ENCODE measurements around the gene ZMIZ1. TPM values are rescaled to one million over a fixed set of nuclear protein-coding genes. Genes with fewer than 3 reads are reported as not detected.
A peak's percentile ranks its signal among the peaks of the same experiment; 100 is the strongest.

Gene ZMIZ1
- total RNA-seq, 4 donors from 2014 or later: 71.9 to 104 (median 79.5) TPM

DNA sequence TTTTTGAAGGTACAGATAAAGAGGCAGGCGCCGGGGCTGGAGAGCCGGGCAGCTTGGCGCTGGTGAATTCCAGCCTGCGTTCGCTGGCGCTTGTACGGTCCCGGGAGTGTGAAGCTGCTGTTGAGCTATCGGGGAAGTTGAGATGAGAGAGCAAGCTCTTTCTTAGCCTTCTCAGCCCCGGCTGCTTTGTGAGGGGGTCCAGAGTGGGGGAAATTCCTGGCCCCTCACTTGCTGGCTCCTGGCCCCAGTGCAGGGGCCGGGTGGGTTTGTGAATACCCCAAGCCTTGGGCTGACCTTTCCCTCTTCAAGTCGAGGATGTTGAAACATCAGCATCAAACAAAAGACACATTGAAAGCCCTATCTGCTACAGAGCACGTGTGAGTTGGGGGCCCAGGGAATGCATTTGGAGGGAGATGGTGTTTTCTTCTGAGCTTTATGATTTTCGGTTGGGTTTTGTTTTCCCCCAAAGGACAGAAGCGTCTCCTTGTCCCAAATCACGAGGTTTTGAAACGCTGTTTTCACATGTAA is 2.7 kb downstream of the ZMIZ1 start:
- Histone ChIP-seq H3K9me3 (no peaks in the 10 kb centered on the region), H3K27ac (peak overlapping the region; percentile 98), H3K27me3 (no peaks in the 10 kb centered on the region), H3K36me3 (no peaks in the 10 kb centered on the region), H3K4me3 (peak overlapping the region; percentile 74), H3K4me1 (peaks cover 70% of the 10 kb centered on the region)
- 4% methylated on average over 18 of the region's 18 CpGs for WGBS
- TF ChIP-seq POLR2A (IDR thresholded peaks at IDR 0.05) (no peak), EP300 (IDR thresholded peaks at IDR 0.05) (no peak), POLR2AphosphoS5 (IDR thresholded peaks at IDR 0.05) (no peak)
- TF ChIP-seq, protein P1, sequence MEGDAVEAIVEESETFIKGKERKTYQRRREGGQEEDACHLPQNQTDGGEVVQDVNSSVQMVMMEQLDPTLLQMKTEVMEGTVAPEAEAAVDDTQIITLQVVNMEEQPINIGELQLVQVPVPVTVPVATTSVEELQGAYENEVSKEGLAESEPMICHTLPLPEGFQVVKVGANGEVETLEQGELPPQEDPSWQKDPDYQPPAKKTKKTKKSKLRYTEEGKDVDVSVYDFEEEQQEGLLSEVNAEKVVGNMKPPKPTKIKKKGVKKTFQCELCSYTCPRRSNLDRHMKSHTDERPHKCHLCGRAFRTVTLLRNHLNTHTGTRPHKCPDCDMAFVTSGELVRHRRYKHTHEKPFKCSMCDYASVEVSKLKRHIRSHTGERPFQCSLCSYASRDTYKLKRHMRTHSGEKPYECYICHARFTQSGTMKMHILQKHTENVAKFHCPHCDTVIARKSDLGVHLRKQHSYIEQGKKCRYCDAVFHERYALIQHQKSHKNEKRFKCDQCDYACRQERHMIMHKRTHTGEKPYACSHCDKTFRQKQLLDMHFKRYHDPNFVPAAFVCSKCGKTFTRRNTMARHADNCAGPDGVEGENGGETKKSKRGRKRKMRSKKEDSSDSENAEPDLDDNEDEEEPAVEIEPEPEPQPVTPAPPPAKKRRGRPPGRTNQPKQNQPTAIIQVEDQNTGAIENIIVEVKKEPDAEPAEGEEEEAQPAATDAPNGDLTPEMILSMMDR (IDR thresholded peaks at IDR 0.05): no peak
- no peak for DNase-seq (ENCODE audit: low spot score in 2 of 2)

DNA sequence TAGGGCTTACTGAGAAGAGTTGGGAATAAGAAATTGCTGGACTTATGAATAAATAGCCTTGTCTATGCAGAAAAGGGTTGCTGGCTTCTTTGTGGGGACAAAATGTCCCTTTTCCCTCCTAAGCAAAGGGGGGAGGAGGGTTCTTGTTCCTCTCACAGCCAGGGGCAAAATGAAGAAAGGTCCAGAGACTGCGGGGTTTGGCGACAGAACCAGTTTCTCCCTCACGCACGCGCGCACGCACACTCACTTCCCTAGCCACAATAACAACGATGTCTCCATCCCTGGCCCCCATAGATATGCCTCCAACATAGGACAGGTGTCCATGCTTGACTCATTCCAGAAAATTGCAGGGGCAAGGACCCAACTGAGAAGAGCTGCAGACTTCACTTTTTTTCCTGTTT is 3.3 kb downstream of the ZMIZ1 start:
- Histone ChIP-seq H3K9me3 (no peaks in the 10 kb centered on the region), H3K27ac (peak overlapping the region; percentile 98), H3K4me3 (peak overlapping the region; percentile 74), H3K36me3 (no peaks in the 10 kb centered on the region), H3K27me3 (no peaks in the 10 kb centered on the region), H3K4me1 (peaks cover 70% of the 10 kb centered on the region)
- 50% methylated on average over 8 of the region's 8 CpGs for WGBS
- TF ChIP-seq EP300 (IDR thresholded peaks at IDR 0.05) (peak; percentile 11), POLR2A (IDR thresholded peaks at IDR 0.05) (no peak), POLR2AphosphoS5 (IDR thresholded peaks at IDR 0.05) (no peak)
- TF ChIP-seq, protein P1 (IDR thresholded peaks at IDR 0.05): no peak
- no peak for DNase-seq (ENCODE audit: low spot score in 2 of 2)

DNA sequence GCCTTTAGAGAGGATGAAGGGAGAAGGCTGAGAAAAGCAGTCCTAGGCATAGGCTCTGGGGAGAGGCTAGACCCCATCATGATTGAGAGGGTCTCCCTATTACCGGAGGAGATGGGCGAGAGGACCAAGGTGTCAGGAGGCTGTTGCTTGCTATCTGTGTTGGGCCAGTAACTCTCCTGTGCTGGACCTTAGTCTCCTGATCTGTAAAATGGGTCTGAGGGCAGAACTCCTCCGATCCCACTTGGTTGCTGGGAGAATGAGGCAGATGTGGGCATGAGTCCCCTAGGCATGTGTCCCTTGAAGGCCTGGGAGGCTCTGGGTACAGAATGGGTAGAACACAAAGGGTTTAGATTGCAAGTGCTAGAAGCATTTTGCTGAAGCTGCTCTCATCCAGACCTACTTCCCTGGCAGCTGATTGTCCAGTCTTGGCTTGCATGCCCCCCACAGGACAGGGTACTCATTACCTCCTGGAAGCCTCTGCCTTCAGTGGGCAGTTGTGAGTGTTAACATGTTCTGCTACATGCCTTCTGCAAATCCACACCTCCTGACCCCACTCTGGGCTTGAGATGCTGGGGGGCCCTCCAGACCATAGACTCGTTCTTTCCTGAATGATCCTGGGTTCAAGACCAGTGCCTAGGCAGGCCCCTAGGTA is 4.4 kb downstream of the ZMIZ1 start:
- H3K4me1 ChIP-seq: peaks cover 71% of the 10 kb centered on the region
- no peaks in the 10 kb centered on the region for H3K9me3 ChIP-seq
- H3K27me3 ChIP-seq: no peaks in the 10 kb centered on the region
- TF ChIP-seq, protein P1 (IDR thresholded peaks at IDR 0.05): no peak
- TF ChIP-seq EP300 (IDR thresholded peaks at IDR 0.05): no peak
- TF ChIP-seq POLR2AphosphoS5 (IDR thresholded peaks at IDR 0.05): no peak
- no peak for TF ChIP-seq POLR2A (IDR thresholded peaks at IDR 0.05)
- WGBS: 100% methylated on average over 3 of the region's 4 CpGs
- no peaks in the 10 kb centered on the region for H3K36me3 ChIP-seq
- DNase-seq (ENCODE audit: low spot score in 2 of 2): no peak
- H3K4me3 ChIP-seq: peak overlapping the region; percentile 74
- peak overlapping the region; percentile 98 for H3K27ac ChIP-seq

DNA sequence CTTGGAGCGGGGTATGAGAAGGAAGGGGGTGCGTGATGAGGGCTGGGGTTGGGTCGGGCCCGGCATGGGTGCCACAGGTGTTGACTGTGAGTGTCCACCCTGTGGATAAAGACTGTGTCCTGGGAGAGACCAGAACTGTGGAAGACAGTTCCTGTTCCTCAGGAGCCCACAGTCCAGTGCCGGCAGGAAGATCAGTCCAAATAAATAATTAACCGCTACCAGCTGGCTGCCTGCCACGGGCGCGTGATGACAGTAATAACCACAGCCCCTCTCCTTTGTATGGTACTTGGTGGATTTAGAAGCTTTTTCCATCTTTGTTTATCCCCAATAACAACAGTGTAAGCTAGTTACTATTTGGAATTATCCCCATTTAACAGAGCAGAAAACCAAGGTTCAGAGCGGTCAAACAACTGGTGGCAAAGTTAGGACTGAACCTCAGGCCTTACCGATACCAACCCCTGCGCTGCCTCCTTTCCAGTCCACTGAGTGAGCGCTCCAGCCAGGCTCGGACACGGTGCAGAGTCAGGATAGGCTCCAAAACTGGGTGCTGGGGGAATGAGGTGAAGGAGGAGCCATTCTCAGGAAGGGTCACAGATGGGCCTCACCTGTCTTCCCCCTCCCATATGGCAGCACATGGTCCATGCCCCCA is 5.1 kb downstream of the ZMIZ1 start:
- DNase-seq (ENCODE audit: low spot score in 2 of 2): no peak
- Histone ChIP-seq H3K27me3 (no peaks in the 10 kb centered on the region), H3K36me3 (no peaks in the 10 kb centered on the region), H3K27ac (peak overlapping the region; percentile 98), H3K9me3 (no peaks in the 10 kb centered on the region), H3K4me1 (peaks cover 76% of the 10 kb centered on the region), H3K4me3 (peak overlapping the region; percentile 21)
- 52% methylated on average over 15 of the region's 15 CpGs for WGBS
- TF ChIP-seq POLR2A (IDR thresholded peaks at IDR 0.05): no peak
- TF ChIP-seq EP300 (IDR thresholded peaks at IDR 0.05): no peak
- no peak for TF ChIP-seq POLR2AphosphoS5 (IDR thresholded peaks at IDR 0.05)
- TF ChIP-seq, protein P1 (IDR thresholded peaks at IDR 0.05): no peak

- peak overlapping the region; percentile 0 for H3K4me3 ChIP-seq
- TF ChIP-seq, protein P1 (IDR thresholded peaks at IDR 0.05): no peak
- TF ChIP-seq EP300 (IDR thresholded peaks at IDR 0.05) (no peak), POLR2AphosphoS5 (IDR thresholded peaks at IDR 0.05) (no peak), POLR2A (IDR thresholded peaks at IDR 0.05) (no peak)
- no peaks in the 10 kb centered on the region for H3K9me3 ChIP-seq
- no peaks in the 10 kb centered on the region for H3K36me3 ChIP-seq
- H3K27me3 ChIP-seq: no peaks in the 10 kb centered on the region
- no peak for DNase-seq (ENCODE audit: low spot score in 2 of 2)
- H3K27ac ChIP-seq: peak overlapping the region; percentile 98
- H3K4me1 ChIP-seq: peaks cover 84% of the 10 kb centered on the region
- WGBS: 46% methylated on average over 2 of the region's 4 CpGs
Measured at GRCh38 chr10:79074732-79075131, 6.0 kb downstream of the ZMIZ1 start.

Measured in suprapubic skin (tissue), 4 donors.